NCI-H1105 (cell line): ENCODE data around the gene YIPF6.
A peak's percentile ranks its signal among the peaks of the same experiment; 100 is the strongest.
"Not testable (repeated sequence)": the region's sequence is repeated elsewhere in the genome, so short reads cannot be mapped to it uniquely, and the experiment has no call there.

ENCODE experiments used
- DNase-seq: peaks from one replicate; lab custom pipeline; 2025; lab: John Stamatoyannopoulos, UW

The YIPF6 gene

GRCh38 chrX:68498508-68499379, at the start of gene YIPF6:
YIPF6 (plus strand) TSS chrX:68499051; CDS start chrX:68499067, 16 bp downstream.
- peak; percentile 48 for DNase-seq

- no peak for DNase-seq
Measured at GRCh38 chrX:68451720-68452119, 47.1 kb upstream of the YIPF6 start.

- DNase-seq, result no peak
Measured at GRCh38 chrX:68454476-68455150, 44.2 kb upstream of the YIPF6 start.

- no peak for DNase-seq
Measured at GRCh38 chrX:68455151-68455510, 43.7 kb upstream of the YIPF6 start.

- no peak for DNase-seq
Measured at GRCh38 chrX:68461093-68461492, 37.8 kb upstream of the YIPF6 start.

- no peak for DNase-seq
Measured at GRCh38 chrX:68461576-68461975, 37.3 kb upstream of the YIPF6 start.

- no peak for DNase-seq
Measured at GRCh38 chrX:68462197-68462596, 36.7 kb upstream of the YIPF6 start.

- peak; percentile 8 for DNase-seq
Measured at GRCh38 chrX:68462653-68463052, 36.2 kb upstream of the YIPF6 start.

GRCh38 chrX:68463880-68464279, 35.0 kb upstream of the YIPF6 start:
- DNase-seq, result no peak

GRCh38 chrX:68464796-68465195, 34.1 kb upstream of the YIPF6 start:
- no peak for DNase-seq

- DNase-seq, result no peak
Measured at GRCh38 chrX:68480969-68481368, 17.9 kb upstream of the YIPF6 start.

GRCh38 chrX:68486198-68486597, 12.7 kb upstream of the YIPF6 start:
- not testable (repeated sequence) for DNase-seq

GRCh38 chrX:68487254-68487653, 11.6 kb upstream of the YIPF6 start:
- no peak for DNase-seq

- DNase-seq, result no peak
Measured at GRCh38 chrX:68487924-68488323, 10.9 kb upstream of the YIPF6 start.

GRCh38 chrX:68488657-68489056, 10.2 kb upstream of the YIPF6 start:
- DNase-seq, result no peak

- peak; percentile 0 for DNase-seq
Measured at GRCh38 chrX:68490644-68491043, 8.2 kb upstream of the YIPF6 start.

- no peak for DNase-seq
Measured at GRCh38 chrX:68492583-68492982, 6.3 kb upstream of the YIPF6 start.

GRCh38 chrX:68493776-68494175, 5.1 kb upstream of the YIPF6 start:
- not testable (repeated sequence) for DNase-seq

GRCh38 chrX:68498044-68498507, 775 bp upstream of the YIPF6 start:
- DNase-seq, result no peak

GRCh38 chrX:68499543-68500504, 973 bp downstream of the YIPF6 start:
- DNase-seq, result no peak

- no peak for DNase-seq
Measured at GRCh38 chrX:68503836-68504636, 5.2 kb downstream of the YIPF6 start.
